GM12874 (cell line): ENCODE results near the gene CASQ1.

Experiments
- CTCF ChIP-seq: IDR thresholded peaks from 2 replicates; pipeline ENCODE4 v1.5.1; 2011; ENCODE audit warnings: low read depth, mild to moderate bottlenecking, control low read depth, low read length, moderate library complexity; ENCODE audit not compliant: insufficient read depth

Gene CASQ1

GRCh38 chr1:160189649-160190625, at the start of gene CASQ1:
TSS of gene CASQ1 (plus strand) at chr1:160190575. CDS start at chr1:160190752, 177 bp downstream.
- TF ChIP-seq CTCF, result no peak

DNA sequence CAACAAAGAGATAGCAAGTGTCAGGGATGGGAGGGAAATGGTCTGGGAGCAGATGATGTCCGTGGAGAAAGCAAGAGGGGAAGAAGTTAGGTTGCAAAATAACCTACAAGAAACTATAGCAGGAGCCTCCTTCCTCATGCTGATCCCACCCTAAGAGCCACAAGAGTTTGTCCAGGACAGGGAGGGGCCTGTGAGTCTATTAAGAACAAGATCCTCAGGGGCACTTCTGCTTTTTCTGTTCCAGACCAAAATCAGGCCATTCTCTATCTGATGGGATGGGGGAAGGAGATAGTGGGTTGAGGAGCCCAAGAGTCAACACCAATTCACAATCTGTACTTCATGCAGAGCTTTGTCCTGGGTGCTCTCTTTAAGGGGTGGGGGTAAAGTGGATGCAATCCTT, 46.7 kb upstream of the CASQ1 start:
- TF ChIP-seq CTCF, result no peak

GRCh38 chr1:160144921-160145320, 45.5 kb upstream of the CASQ1 start:
- TF ChIP-seq CTCF, result no peak

GRCh38 chr1:160146107-160146506, 44.3 kb upstream of the CASQ1 start:
- TF ChIP-seq CTCF, result no peak

DNA sequence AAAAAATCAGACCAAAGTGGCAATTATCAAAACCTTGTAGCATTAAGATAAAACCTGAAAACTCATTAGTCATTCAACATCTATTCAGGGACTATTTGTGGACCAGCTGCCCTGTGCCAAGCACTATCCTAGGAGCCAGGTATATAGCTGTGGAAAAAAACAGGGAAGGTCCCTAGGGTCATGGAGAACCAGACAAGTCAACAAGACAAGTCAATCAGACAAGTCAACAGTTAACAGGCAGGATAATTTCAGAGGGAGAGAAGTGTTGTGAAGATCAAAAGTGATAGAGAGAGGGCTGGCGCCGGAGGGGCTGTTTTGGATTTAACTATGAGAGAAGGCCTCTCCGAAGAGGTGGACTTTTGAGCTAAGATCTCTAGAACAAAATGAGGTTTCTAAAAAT, 42.3 kb upstream of the CASQ1 start:
- no peak for TF ChIP-seq CTCF

GRCh38 chr1:160149233-160149632, 41.1 kb upstream of the CASQ1 start:
- no peak for TF ChIP-seq CTCF

GRCh38 chr1:160149716-160150115, 40.7 kb upstream of the CASQ1 start:
- TF ChIP-seq CTCF, result no peak
